ENCODE data around the gene DHRS1.

Gene DHRS1

DNA sequence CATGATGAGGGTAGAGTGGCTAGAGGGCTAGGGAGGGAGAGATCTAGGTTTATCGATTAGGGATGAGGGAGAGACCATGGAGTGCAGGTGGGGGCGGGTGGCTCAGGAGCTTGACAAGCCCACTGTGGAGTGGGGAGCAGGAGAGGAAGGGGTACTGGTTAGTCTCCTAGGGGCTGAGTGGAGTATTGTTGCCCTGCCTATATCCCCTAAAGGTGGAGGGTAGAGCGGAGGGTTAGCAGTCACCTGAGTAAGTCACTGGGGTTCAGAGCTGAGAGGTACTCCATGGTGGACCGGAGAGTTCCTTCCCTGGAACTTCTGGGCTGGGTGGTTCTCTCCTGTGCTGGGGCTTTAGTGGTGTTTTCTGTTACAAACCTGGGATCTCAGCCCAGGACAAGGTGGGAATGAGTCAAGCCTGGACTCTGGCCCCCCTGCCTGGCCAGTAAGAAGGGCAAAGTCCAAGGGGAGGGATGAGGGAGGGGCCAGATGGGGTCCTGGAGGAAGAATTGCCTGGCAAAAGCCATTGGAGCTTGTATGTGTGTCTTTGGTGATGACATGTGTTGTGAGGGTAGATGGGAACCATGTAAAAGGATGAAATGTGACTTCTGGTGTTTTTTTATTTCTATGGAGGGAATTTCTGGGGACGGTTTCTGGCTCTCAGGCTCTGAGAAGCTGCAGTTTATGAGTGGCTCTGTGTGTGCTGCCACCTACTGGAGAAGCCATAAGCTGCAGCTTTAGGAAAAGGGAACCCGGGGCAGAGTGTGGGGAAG is 8.2 kb upstream of the DHRS1 start, which contains the start of gene CIDEB:
CIDEB (minus strand) TSS at position 403 of the 767 bp plus-strand sequence; CDS start at position 284, 119 bp downstream.
- Histone ChIP-seq H3K27me3 (ENCODE audit: low read depth, low read length) (no peaks in the 10 kb centered on the region), H4K20me1 (ENCODE audit: insufficient read depth, low read length) (no peaks in the 10 kb centered on the region), H3K9ac (ENCODE audit: low read length) (no peak within 1 kb of the TSS), H3K79me2 (ENCODE audit: low read length) (no peaks in the 10 kb centered on the region), H2AFZ (ENCODE audit: low read depth, low read length) (no peak within 1 kb of the TSS), H3K4me3 (ENCODE audit: low read length) (no peak within 1 kb of the TSS), H3K9me3 (ENCODE audit: insufficient read depth, low read length) (no peaks in the 10 kb centered on the region), H3K4me2 (ENCODE audit: low read length) (no peak within 1 kb of the TSS), H3K27ac (ENCODE audit: low read length) (peak within 1 kb of the TSS; percentile 17; the same call in 1 of the 2 replicates), H3K4me1 (ENCODE audit: low read length) (peaks cover 4% of the 10 kb centered on the region), H3K36me3 (replicated peaks; ENCODE audit: low read depth, low read length) (peaks cover 38% of the 10 kb centered on the region)
- TF ChIP-seq, protein P1, sequence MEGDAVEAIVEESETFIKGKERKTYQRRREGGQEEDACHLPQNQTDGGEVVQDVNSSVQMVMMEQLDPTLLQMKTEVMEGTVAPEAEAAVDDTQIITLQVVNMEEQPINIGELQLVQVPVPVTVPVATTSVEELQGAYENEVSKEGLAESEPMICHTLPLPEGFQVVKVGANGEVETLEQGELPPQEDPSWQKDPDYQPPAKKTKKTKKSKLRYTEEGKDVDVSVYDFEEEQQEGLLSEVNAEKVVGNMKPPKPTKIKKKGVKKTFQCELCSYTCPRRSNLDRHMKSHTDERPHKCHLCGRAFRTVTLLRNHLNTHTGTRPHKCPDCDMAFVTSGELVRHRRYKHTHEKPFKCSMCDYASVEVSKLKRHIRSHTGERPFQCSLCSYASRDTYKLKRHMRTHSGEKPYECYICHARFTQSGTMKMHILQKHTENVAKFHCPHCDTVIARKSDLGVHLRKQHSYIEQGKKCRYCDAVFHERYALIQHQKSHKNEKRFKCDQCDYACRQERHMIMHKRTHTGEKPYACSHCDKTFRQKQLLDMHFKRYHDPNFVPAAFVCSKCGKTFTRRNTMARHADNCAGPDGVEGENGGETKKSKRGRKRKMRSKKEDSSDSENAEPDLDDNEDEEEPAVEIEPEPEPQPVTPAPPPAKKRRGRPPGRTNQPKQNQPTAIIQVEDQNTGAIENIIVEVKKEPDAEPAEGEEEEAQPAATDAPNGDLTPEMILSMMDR (IDR thresholded peaks at IDR 0.05; ENCODE audit: low read depth, low read length), result peak; percentile 94
- no peak for TF ChIP-seq EZH2phosphoT487 (IDR thresholded peaks at IDR 0.05; ENCODE audit: low read depth)

DNA sequence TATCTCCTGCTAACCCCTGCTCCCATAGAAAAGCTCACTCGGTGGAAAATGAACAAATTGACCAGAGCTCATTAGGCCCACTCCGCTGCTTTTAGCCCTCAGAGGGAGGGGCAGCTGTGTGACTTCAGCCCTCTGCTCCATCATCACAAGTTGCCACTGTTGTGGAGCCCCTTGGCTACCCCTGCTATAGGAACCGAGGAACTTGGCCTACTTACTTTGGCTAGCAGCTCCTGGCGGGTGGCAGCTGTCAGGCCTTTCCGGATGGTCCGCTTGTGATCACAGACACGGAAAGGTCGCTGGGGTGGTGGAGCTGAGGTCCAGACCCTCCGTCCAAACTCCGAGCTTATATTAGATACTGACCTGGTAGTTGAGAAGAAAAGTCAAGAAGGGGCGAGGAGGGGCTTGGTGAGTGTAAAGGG is 7.6 kb upstream of the DHRS1 start:
- H3K27ac ChIP-seq (ENCODE audit: low read length), result no peak overlapping the region

DNA sequence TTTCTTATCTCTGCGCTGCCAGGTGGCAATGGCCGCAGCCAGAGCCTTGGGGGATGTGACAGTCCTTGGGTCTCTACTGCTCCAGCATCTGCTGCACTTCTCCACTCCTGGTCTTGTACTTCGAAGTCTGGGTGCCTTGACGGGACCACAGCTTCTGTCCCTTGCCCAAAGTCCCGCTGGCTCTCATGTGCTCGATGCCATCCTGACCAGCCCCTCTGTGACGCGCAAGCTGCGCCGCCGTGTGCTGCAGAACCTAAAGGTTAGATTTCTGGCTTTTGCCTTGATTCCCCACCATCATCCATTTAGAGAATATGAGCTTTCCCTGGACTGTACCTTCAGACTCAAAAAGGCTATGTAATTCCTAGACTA is 4.4 kb upstream of the DHRS1 start:
- H3K4me2 ChIP-seq (ENCODE audit: low read length), result no peak overlapping the region
- peaks cover 17% of the 10 kb centered on the region for H3K4me1 ChIP-seq (ENCODE audit: low read length)
- no peaks in the 10 kb centered on the region for H3K9me3 ChIP-seq (ENCODE audit: insufficient read depth, low read length)
- H3K9ac ChIP-seq (ENCODE audit: low read length), result no peak overlapping the region
- TF ChIP-seq, protein P1 (IDR thresholded peaks at IDR 0.05; ENCODE audit: low read depth, low read length), result no peak
- TF ChIP-seq EZH2phosphoT487 (IDR thresholded peaks at IDR 0.05; ENCODE audit: low read depth), result no peak
- H3K27me3 ChIP-seq (ENCODE audit: low read depth, low read length), result no peaks in the 10 kb centered on the region
- peaks cover 20% of the 10 kb centered on the region for H3K79me2 ChIP-seq (ENCODE audit: low read length)
- H3K36me3 ChIP-seq (replicated peaks; ENCODE audit: low read depth, low read length), result peaks cover 53% of the 10 kb centered on the region
- H4K20me1 ChIP-seq (ENCODE audit: insufficient read depth, low read length), result no peaks in the 10 kb centered on the region
- H3K27ac ChIP-seq (ENCODE audit: low read length), result no peak overlapping the region
- H2AFZ ChIP-seq (ENCODE audit: low read depth, low read length), result no peak overlapping the region
- H3K4me3 ChIP-seq (ENCODE audit: low read length), result no peak overlapping the region

More for the DNA sequence above, 7.6 kb upstream of the DHRS1 start:
- Histone ChIP-seq H3K79me2 (ENCODE audit: low read length) (no peaks in the 10 kb centered on the region), H3K9ac (ENCODE audit: low read length) (no peak overlapping the region), H3K9me3 (ENCODE audit: insufficient read depth, low read length) (no peaks in the 10 kb centered on the region), H4K20me1 (ENCODE audit: insufficient read depth, low read length) (no peaks in the 10 kb centered on the region), H3K4me1 (ENCODE audit: low read length) (peaks cover 4% of the 10 kb centered on the region), H3K36me3 (replicated peaks; ENCODE audit: low read depth, low read length) (peaks cover 44% of the 10 kb centered on the region), H3K27me3 (ENCODE audit: low read depth, low read length) (no peaks in the 10 kb centered on the region), H3K4me3 (ENCODE audit: low read length) (no peak overlapping the region), H2AFZ (ENCODE audit: low read depth, low read length) (no peak overlapping the region), H3K4me2 (ENCODE audit: low read length) (no peak overlapping the region)
- TF ChIP-seq EZH2phosphoT487 (IDR thresholded peaks at IDR 0.05; ENCODE audit: low read depth), result no peak

DNA sequence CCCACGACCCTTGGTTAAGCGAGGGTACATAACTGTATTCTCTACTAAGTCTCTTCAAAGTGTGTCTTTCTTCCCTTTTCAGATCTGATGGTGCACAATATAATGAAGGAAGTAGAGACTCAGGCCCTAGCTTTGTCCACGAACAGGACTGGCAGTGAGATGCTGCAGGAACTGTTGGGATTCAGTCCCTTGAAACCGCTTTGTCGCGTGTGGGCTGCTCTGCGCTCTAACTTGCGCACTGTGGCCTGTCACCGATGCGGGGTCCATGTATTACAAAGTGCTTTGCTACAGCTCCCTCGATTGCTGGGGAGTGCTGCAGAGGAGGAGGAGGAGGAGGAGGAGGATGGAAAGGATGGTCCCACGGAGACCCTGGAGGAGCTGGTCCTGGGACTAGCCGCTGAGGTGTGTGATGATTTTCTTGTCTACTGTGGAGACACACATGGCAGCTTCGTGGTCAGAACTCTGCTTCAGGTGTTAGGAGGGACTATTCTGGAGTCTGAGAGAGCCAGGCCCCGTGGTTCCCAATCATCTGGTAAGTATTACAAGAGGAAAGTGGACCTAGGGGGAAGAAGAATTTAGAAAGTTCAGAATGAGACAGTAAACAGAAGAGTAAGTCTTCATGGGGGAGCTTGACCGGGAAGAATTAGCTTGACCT is 873 bp upstream of the DHRS1 start:
- peaks cover 27% of the 10 kb centered on the region for H3K4me1 ChIP-seq (ENCODE audit: low read length)
- H3K27me3 ChIP-seq (ENCODE audit: low read depth, low read length), result no peaks in the 10 kb centered on the region
- H3K79me2 ChIP-seq (ENCODE audit: low read length), result peaks cover 20% of the 10 kb centered on the region
- H3K4me3 ChIP-seq (ENCODE audit: low read length), result peak overlapping the region; percentile 98
- peaks cover 39% of the 10 kb centered on the region for H3K36me3 ChIP-seq (replicated peaks; ENCODE audit: low read depth, low read length)
- no peaks in the 10 kb centered on the region for H4K20me1 ChIP-seq (ENCODE audit: insufficient read depth, low read length)
- TF ChIP-seq, protein P1 (IDR thresholded peaks at IDR 0.05; ENCODE audit: low read depth, low read length), result no peak
- TF ChIP-seq EZH2phosphoT487 (IDR thresholded peaks at IDR 0.05; ENCODE audit: low read depth), result no peak
- peak overlapping the region; percentile 74 for H3K9ac ChIP-seq (ENCODE audit: low read length)
- peak overlapping the region; percentile 90 for H3K4me2 ChIP-seq (ENCODE audit: low read length)
- no peak overlapping the region for H3K27ac ChIP-seq (ENCODE audit: low read length)
- no peak overlapping the region for H2AFZ ChIP-seq (ENCODE audit: low read depth, low read length)
- no peaks in the 10 kb centered on the region for H3K9me3 ChIP-seq (ENCODE audit: insufficient read depth, low read length)

All from OCI-LY3 (cell line).